GM23338 (cell line): ENCODE results near the gene XYLT1. TPM values are rescaled to one million over a fixed set of nuclear protein-coding genes. Genes with fewer than 3 reads are reported as not detected.

Experiments used
- ATAC-seq: fragments of 200-7000 bp; cut with Tn5 transposase; 3 replicates; pipeline ENCODE4 v1.9.1; 2020
- DNase-seq: peaks from one replicate; pipeline ENCODE4 v3.0.0-alpha.2; 2015; ENCODE audit warnings: low spot score
- H2AFZ ChIP-seq: fragments of 200-600 bp; sonication (generic); 2 replicates; pipeline ENCODE4 v1.8.0; 2016; ENCODE audit warnings: antibody characterized with exemption, mild to moderate bottlenecking, moderate library complexity
- H3F3A ChIP-seq: fragments of 200-600 bp; sonication (generic); replicated peaks from 2 replicates; pipeline ENCODE4 v1.8.0; 2017; ENCODE audit warnings: antibody characterized with exemption, mixed run types, low read depth
- H3K27ac ChIP-seq: fragments of 200-600 bp; sonication (generic); 2 replicates; pipeline ENCODE4 v1.6.1; 2016; ENCODE audit warnings: low read depth
- H3K27me3 ChIP-seq: fragments of 200-600 bp; sonication (generic); 2 replicates; pipeline ENCODE4 v1.8.0; 2016; ENCODE audit warnings: mild to moderate bottlenecking, mixed run types, moderate library complexity; ENCODE audit not compliant: insufficient read depth
- H3K36me3 ChIP-seq: fragments of 200-600 bp; sonication (generic); 2 replicates; pipeline ENCODE4 v1.8.0; 2016; ENCODE audit warnings: mild to moderate bottlenecking; ENCODE audit not compliant: insufficient read depth
- H3K4me1 ChIP-seq: fragments of 200-600 bp; sonication (generic); 2 replicates; pipeline ENCODE4 v1.8.0; 2016; ENCODE audit warnings: mild to moderate bottlenecking, moderate library complexity; ENCODE audit not compliant: insufficient read depth
- H3K4me2 ChIP-seq: fragments of 200-600 bp; sonication (generic); 2 replicates; pipeline ENCODE4 v1.7.1; 2017; ENCODE audit warnings: mixed run types
- H3K4me3 ChIP-seq: fragments of 200-600 bp; sonication (generic); 2 replicates; pipeline ENCODE4 v1.6.1; 2016; ENCODE audit warnings: mixed run types
- H3K79me2 ChIP-seq: fragments of 200-600 bp; sonication (generic); replicated peaks from 2 replicates; pipeline ENCODE4 v1.8.0; 2017; ENCODE audit warnings: mild to moderate bottlenecking; ENCODE audit not compliant: insufficient read depth
- H3K9me2 ChIP-seq: fragments of 200-600 bp; sonication (generic); 2 replicates; pipeline ENCODE4 v1.8.0; 2017; ENCODE audit not compliant: insufficient read depth
- H4K20me1 ChIP-seq: fragments of 200-600 bp; sonication (generic); replicated peaks from 2 replicates; pipeline ENCODE4 v1.8.0; 2017; ENCODE audit warnings: mild to moderate bottlenecking; ENCODE audit not compliant: insufficient read depth
- H3K27ac Mint-ChIP-seq: 2 replicates; pipeline ENCODE4 v1.8.0; 2020; ENCODE audit warnings: inconsistent platforms, mild to moderate bottlenecking, moderate library complexity, mixed read lengths
- H3K27me3 Mint-ChIP-seq: 3 replicates; pipeline ENCODE4 v1.8.0; 2022; ENCODE audit warnings: low read depth, mild to moderate bottlenecking, moderate library complexity, mixed read lengths, inconsistent platforms; ENCODE audit not compliant: insufficient read depth, poor library complexity
- H3K36me3 Mint-ChIP-seq: 3 replicates; pipeline ENCODE4 v1.8.0; 2021; ENCODE audit warnings: low read depth, mild to moderate bottlenecking, inconsistent platforms, moderate library complexity, mixed read lengths
- H3K4me1 Mint-ChIP-seq: 3 replicates; pipeline ENCODE4 v1.8.0; 2020; ENCODE audit warnings: mild to moderate bottlenecking, inconsistent platforms, mixed read lengths
- H3K4me3 Mint-ChIP-seq: 3 replicates; pipeline ENCODE4 v1.8.0; 2021; ENCODE audit warnings: moderate library complexity, mild to moderate bottlenecking, inconsistent platforms, mixed read lengths
- H3K9me3 Mint-ChIP-seq: 3 replicates; pipeline ENCODE4 v1.8.0; 2020; ENCODE audit warnings: moderate library complexity, mild to moderate bottlenecking, inconsistent platforms, mixed read lengths
- CREB1 ChIP-seq: fragments of 250-450 bp; sonication (Bioruptor Pico); IDR thresholded peaks from 2 replicates; pipeline ENCODE4 v1.5.0; 2020; ENCODE audit warnings: low read depth, mild to moderate bottlenecking, moderate library complexity
- REST ChIP-seq: IDR thresholded peaks from one replicate; pipeline ENCODE4 v1.6.1; 2018; ENCODE audit warnings: antibody characterized with exemption; ENCODE audit not compliant: unreplicated experiment
- polyA plus RNA-seq: library from polyadenylated mRNA; unstranded; fragments of >200 nt; fragmentation: Nextera tagmentation; extraction: Ambion mirVana; gene quantifications from 2 replicates; pipeline ENCODE4 v1.2.1, GENCODE V29; 2016
- total RNA-seq: library from RNA; depleted of rRNA; stranded (reverse); fragments of >200 nt; shearing (Covaris generic); gene quantifications from 2 replicates; pipeline ENCODE4 v1.2.3, GENCODE V29; 2014
- TF ChIP-seq, protein P1 (sequence below): IDR thresholded peaks from 2 replicates; pipeline ENCODE4 v1.6.1; 2016; ENCODE audit warnings: antibody characterized with exemption
- TF ChIP-seq, protein P2 (sequence below), 2 experiments: fragments of 200-600 bp in 1 of 2; sonication (generic) in 1 of 2; conservative IDR thresholded peaks; 2 replicates each; pipeline versions ENCODE4 v1.5.1 to v1.6.1; 2016 to 2017; ENCODE audit warnings: antibody characterized with exemption in 2 of 2, low read depth in 2 of 2, mild to moderate bottlenecking in 2 of 2, moderate library complexity in 1 of 2

Gene XYLT1
- total and polyA plus RNA-seq, 2 experiments from 2014 or later: 3.5 to 24.7 TPM

DNA sequence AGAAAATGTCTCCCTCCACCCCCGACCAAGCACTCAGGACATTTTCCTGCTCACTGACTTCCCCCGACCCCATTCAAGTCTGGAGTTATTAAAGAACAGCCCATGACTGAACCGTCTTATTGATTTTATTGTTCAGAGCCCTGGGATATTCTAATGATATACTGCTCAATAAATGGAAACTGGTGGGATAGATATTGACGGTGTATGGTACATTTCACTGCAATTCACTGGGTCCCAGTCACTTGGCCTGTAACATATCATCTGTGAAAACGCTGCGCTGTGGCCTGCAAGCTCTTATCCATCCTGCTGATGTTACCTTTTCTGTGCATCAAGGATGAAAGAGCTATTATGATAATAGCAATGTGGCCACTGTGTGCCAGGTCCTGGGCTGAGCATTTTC, 258.2 kb downstream of the XYLT1 start:
- H3K9me2 ChIP-seq: no peaks in the 10 kb centered on the region
- H3K4me1 ChIP-seq: peaks cover 8% of the 10 kb centered on the region
- no peak overlapping the region for H2AFZ ChIP-seq
- peaks cover 5% of the 10 kb centered on the region; the same call in 1 of the 2 replicates for H4K20me1 ChIP-seq
- H3K9me3 Mint-ChIP-seq: no peaks in the 10 kb centered on the region; the same call in 2 of the 3 replicates
- peaks cover 21% of the 10 kb centered on the region for H3K4me1 Mint-ChIP-seq
- H3K27ac ChIP-seq: no peak overlapping the region
- no peak overlapping the region for H3K27ac Mint-ChIP-seq
- no peak overlapping the region for H3K4me2 ChIP-seq
- H3K36me3 ChIP-seq: no peaks in the 10 kb centered on the region
- H3K4me3 Mint-ChIP-seq: no peak overlapping the region
- no peaks in the 10 kb centered on the region for H3K27me3 ChIP-seq
- H3F3A ChIP-seq: no peaks in the 10 kb centered on the region
- H3K27me3 Mint-ChIP-seq: peaks cover 6% of the 10 kb centered on the region
- H3K4me3 ChIP-seq: no peak overlapping the region
- ATAC-seq (no peak), DNase-seq (no peak)
- H3K36me3 Mint-ChIP-seq: peaks cover 5% of the 10 kb centered on the region; the same call in 2 of the 3 replicates
- H3K79me2 ChIP-seq: peaks cover 6% of the 10 kb centered on the region; the same call in 1 of the 2 replicates
- no peak for TF ChIP-seq CREB1 (CRISPR knock-in tag)
- TF ChIP-seq, protein P1, sequence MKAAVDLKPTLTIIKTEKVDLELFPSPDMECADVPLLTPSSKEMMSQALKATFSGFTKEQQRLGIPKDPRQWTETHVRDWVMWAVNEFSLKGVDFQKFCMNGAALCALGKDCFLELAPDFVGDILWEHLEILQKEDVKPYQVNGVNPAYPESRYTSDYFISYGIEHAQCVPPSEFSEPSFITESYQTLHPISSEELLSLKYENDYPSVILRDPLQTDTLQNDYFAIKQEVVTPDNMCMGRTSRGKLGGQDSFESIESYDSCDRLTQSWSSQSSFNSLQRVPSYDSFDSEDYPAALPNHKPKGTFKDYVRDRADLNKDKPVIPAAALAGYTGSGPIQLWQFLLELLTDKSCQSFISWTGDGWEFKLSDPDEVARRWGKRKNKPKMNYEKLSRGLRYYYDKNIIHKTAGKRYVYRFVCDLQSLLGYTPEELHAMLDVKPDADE: no peak
- no peak for TF ChIP-seq REST

- DNase-seq: peak; percentile 91
- no peak overlapping the region for H2AFZ ChIP-seq
- H3K79me2 ChIP-seq: peaks cover 3% of the 10 kb centered on the region; the same call in 1 of the 2 replicates
- H3K27me3 ChIP-seq: no peaks in the 10 kb centered on the region
- Mint-ChIP-seq H3K36me3 (peaks cover 5% of the 10 kb centered on the region; the same call in 2 of the 3 replicates), H3K4me3 (no peak overlapping the region), H3K27me3 (peaks cover 6% of the 10 kb centered on the region), H3K27ac (no peak overlapping the region), H3K4me1 (peaks cover 21% of the 10 kb centered on the region), H3K9me3 (no peaks in the 10 kb centered on the region; the same call in 2 of the 3 replicates)
- no peak overlapping the region for H3K27ac ChIP-seq
- H3K4me2 ChIP-seq: no peak overlapping the region
- H4K20me1 ChIP-seq: peaks cover 4% of the 10 kb centered on the region; the same call in 1 of the 2 replicates
- TF ChIP-seq, protein P2, sequence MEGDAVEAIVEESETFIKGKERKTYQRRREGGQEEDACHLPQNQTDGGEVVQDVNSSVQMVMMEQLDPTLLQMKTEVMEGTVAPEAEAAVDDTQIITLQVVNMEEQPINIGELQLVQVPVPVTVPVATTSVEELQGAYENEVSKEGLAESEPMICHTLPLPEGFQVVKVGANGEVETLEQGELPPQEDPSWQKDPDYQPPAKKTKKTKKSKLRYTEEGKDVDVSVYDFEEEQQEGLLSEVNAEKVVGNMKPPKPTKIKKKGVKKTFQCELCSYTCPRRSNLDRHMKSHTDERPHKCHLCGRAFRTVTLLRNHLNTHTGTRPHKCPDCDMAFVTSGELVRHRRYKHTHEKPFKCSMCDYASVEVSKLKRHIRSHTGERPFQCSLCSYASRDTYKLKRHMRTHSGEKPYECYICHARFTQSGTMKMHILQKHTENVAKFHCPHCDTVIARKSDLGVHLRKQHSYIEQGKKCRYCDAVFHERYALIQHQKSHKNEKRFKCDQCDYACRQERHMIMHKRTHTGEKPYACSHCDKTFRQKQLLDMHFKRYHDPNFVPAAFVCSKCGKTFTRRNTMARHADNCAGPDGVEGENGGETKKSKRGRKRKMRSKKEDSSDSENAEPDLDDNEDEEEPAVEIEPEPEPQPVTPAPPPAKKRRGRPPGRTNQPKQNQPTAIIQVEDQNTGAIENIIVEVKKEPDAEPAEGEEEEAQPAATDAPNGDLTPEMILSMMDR (conservative IDR thresholded peaks at IDR 0.05; ENCODE audit: low read depth in 2 of 2): peak; percentile 86 to 90
- TF ChIP-seq CREB1 (CRISPR knock-in tag): no peak
- ATAC-seq: peak; percentile 98
- H3K4me1 ChIP-seq: peaks cover 8% of the 10 kb centered on the region
- H3K36me3 ChIP-seq: no peaks in the 10 kb centered on the region
- no peaks in the 10 kb centered on the region for H3F3A ChIP-seq
- H3K9me2 ChIP-seq: no peaks in the 10 kb centered on the region
- H3K4me3 ChIP-seq: no peak overlapping the region
These were observed 259.0 kb downstream of the XYLT1 start for GRCh38 chr16:17211797-17212196.
